B cell (primary cell): ENCODE measurements around the gene PNMA8B. TPM values are rescaled to one million over a fixed set of nuclear protein-coding genes. Genes with fewer than 3 reads are reported as not detected.

ENCODE experiments used
- ATAC-seq: fragments of 200-7000 bp; cut with Tn5 transposase; one replicate; pipeline ENCODE4 v1.10.0; 2021; ENCODE audit warnings: low read depth, mild to moderate bottlenecking, moderate number of reproducible peaks, moderate library complexity
- CTCF ChIA-PET: fragments of 350-600 bp; sonication (Branson Sonifier 250); formaldehyde crosslinking; loops from one replicate; lab custom pipeline; 2021; ENCODE audit warnings: antibody characterized with exemption, inconsistent platforms; lab: Charles Lee
- POLR2A ChIA-PET: fragments of 350-600 bp; sonication (Branson Sonifier 250); formaldehyde crosslinking; loops from one replicate; lab custom pipeline; 2021; ENCODE audit warnings: antibody characterized with exemption; lab: Charles Lee
- DNase-seq: peaks from one replicate; pipeline ENCODE4 v3.0.0; 2013
- H2AFZ ChIP-seq: 2 replicates; pipeline ENCODE4 v1.6.1; 2012; ENCODE audit warnings: mild to moderate bottlenecking, low read depth, low read length; ENCODE audit not compliant: insufficient read depth, poor library complexity, severe bottlenecking
- H3K27ac ChIP-seq, 2 donors: 1 replicate in 1 of 2; 2 replicates in 1 of 2; pipeline ENCODE4 v1.5.1; 2012 to 2013; ENCODE audit warnings: low read length in 2 of 2, mild to moderate bottlenecking in 2 of 2, moderate library complexity in 1 of 2
- H3K27me3 ChIP-seq, 4 experiments: fragments of 200-600 bp in 1 of 4; sonication (generic) in 1 of 4; replicated peaks in 1 of 4; 1 replicate in 2 of 4; 2 replicates in 2 of 4; pipeline versions ENCODE4 v1.6.1 to v1.7.0; 2013 to 2016; ENCODE audit warnings: low read length in 3 of 4, mild to moderate bottlenecking in 2 of 4, mixed read lengths in 1 of 4, moderate library complexity in 1 of 4; ENCODE audit not compliant: insufficient read depth in 4 of 4, control insufficient read depth in 3 of 4; ENCODE audit errors: control extremely low read depth in 1 of 4
- H3K36me3 ChIP-seq, 2 experiments: replicated peaks in 1 of 2; 1 replicate in 1 of 2; 2 replicates in 1 of 2; pipeline versions ENCODE4 v1.6.1 to v1.7.1; 2013; ENCODE audit warnings: low read length in 1 of 2; ENCODE audit not compliant: insufficient read depth in 2 of 2, control insufficient read depth in 1 of 2; ENCODE audit errors: control extremely low read depth in 1 of 2, extremely low read depth in 1 of 2
- H3K4me1 ChIP-seq, 2 donors: fragments of 200-600 bp in 1 of 2; sonication (generic) in 1 of 2; 1 replicate in 1 of 2; 2 replicates in 1 of 2; pipeline versions ENCODE4 v1.5.1 to v1.6.1; 2013 to 2017; ENCODE audit warnings: low read length in 2 of 2; ENCODE audit not compliant: control insufficient read depth in 2 of 2, insufficient read depth in 2 of 2
- H3K4me2 ChIP-seq: replicated peaks from 2 replicates; pipeline ENCODE3; 2012; ENCODE audit warnings: mild to moderate bottlenecking, low read depth, low read length; ENCODE audit not compliant: poor library complexity, severe bottlenecking
- H3K4me3 ChIP-seq, 5 experiments: fragments of 200-600 bp in 1 of 5; sonication (generic) in 1 of 5; 1 replicate in 3 of 5; 2 replicates in 2 of 5; pipeline versions ENCODE4 v1.5.1 to v1.7.0; 2011 to 2016; ENCODE audit warnings: low read length in 4 of 5, mild to moderate bottlenecking in 4 of 5, low read depth in 2 of 5, control low read depth in 1 of 5, moderate library complexity in 1 of 5; ENCODE audit not compliant: insufficient read depth in 1 of 5; ENCODE audit errors: control extremely low read depth in 1 of 5, extremely low read depth in 1 of 5
- H3K79me2 ChIP-seq: fragments of 200-600 bp; sonication (generic); one replicate; pipeline ENCODE4 v1.6.0; 2016; ENCODE audit warnings: low read length; ENCODE audit not compliant: control insufficient read depth, insufficient read depth
- H3K9ac ChIP-seq: fragments of 200-600 bp; sonication (generic); 2 replicates; pipeline ENCODE4 v1.6.1; 2017; ENCODE audit warnings: mild to moderate bottlenecking, low read length, moderate library complexity
- H3K9me3 ChIP-seq, 3 donors: one replicate each; pipeline versions ENCODE4 v1.6.1 to v1.7.1; 2013; ENCODE audit warnings: low read length in 2 of 3; ENCODE audit not compliant: control insufficient read depth in 2 of 3, insufficient read depth in 1 of 3; ENCODE audit errors: control extremely low read depth in 1 of 3
- H4K20me1 ChIP-seq: 2 replicates; pipeline ENCODE4 v1.6.0; 2012; ENCODE audit warnings: mild to moderate bottlenecking, low read length; ENCODE audit not compliant: insufficient read depth, control insufficient read depth, poor library complexity, severe bottlenecking
- H3K27ac Mint-ChIP-seq: one replicate; pipeline ENCODE4 v1.8.0; 2021; ENCODE audit warnings: mixed read lengths
- H3K27me3 Mint-ChIP-seq: one replicate; pipeline ENCODE4 v1.8.0; 2021; ENCODE audit warnings: mixed read lengths
- H3K4me1 Mint-ChIP-seq: one replicate; pipeline ENCODE4 v1.8.0; 2021; ENCODE audit warnings: mixed read lengths
- H3K4me3 Mint-ChIP-seq: one replicate; pipeline ENCODE4 v1.8.0; 2021; ENCODE audit warnings: mixed read lengths
- H3K9me3 Mint-ChIP-seq: one replicate; pipeline ENCODE4 v1.8.0; 2022; ENCODE audit warnings: mixed read lengths; ENCODE audit not compliant: insufficient read depth
- EZH2 ChIP-seq: IDR thresholded peaks from 2 replicates; pipeline ENCODE4 v1.6.1; 2012; ENCODE audit warnings: borderline replicate concordance, low read depth, mild to moderate bottlenecking, moderate library complexity, low read length; ENCODE audit not compliant: insufficient read depth, poor library complexity, severe bottlenecking
- WGBS: methylation state at CpG from one replicate; pipeline ENCODE4 v1.1.5; 2013; ENCODE audit warnings: missing lambda C conversion rate; ENCODE audit not compliant: insufficient coverage; 5-methylcytosine and 5-hydroxymethylcytosine counted together
- intact Hi-C: fragments of 100-400 bp; cut with micrococcal nuclease; formaldehyde crosslinking; loops from one replicate; pipeline ENCODE4 v1.10.0; 2022
- polyA plus RNA-seq: library from polyadenylated mRNA; depleted of rRNA; stranded (reverse); fragments of >200 nt; gene quantifications from 2 replicates; pipeline ENCODE4 v1.2.3, GENCODE V29; 2012
- total RNA-seq, 2 donors: library from RNA; stranded (reverse); fragments of 120-200 nt in 1 of 2; gene quantifications; 1 replicate in 1 of 2; 2 replicates in 1 of 2; pipeline versions ENCODE4 v1.2.3 to v1.2.4, GENCODE V29; 2013 to 2022
- TF ChIP-seq, protein P1 (sequence below): fragments of 200-600 bp; IDR thresholded peaks from one replicate; pipeline ENCODE4 v1.8.0; 2022; ENCODE audit warnings: antibody characterized with exemption, mild to moderate bottlenecking

The PNMA8B gene
- total and polyA plus RNA-seq, 2 donors (not counting 1 experiment from before 2014, with no cell fraction given), result 0.10 to 0.32 TPM

DNA sequence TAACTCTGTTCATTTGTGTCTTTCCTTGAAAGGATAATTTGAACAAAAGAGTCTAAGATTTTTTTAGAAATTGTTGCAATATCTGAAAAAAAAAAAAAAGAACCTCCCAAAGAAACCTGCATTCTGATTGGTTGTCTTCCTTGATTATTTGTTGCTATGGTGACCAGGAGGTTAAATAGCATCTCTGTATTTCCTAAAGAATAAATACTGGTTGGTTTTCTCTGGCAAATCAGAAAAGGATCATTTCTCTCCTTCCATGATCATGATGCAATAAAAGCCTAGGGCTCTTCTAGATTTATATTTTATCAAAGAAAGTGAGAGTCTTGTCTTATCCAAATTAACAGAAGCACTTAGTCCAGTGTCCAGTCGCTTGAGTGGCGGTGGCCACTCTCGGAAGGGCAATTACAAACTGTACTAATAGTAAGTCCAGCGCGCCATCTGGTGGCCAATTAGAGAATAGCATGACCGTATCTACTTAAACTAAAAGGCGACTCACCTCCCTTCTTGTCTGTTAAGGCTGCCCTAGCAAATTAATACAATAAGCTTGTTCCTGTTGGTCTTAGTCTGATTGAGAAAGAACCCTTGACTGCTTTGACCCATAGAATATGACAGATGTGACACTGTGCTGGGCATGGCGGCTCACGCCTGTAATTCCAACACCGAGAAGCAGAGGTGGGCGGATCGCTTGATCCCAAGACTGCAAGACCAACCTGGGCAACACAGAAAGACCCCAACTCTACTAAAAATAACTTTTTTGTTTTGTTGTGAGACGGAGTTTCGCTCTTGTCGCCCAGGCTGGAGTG lies 47.0 kb upstream of the PNMA8B start:
- DNase-seq, result peak; percentile 82
- no peak overlapping the region for H3K27ac ChIP-seq
- peak overlapping the region; percentile 11 for H3K4me2 ChIP-seq
- no peak overlapping the region for H2AFZ ChIP-seq
- no peaks in the 10 kb centered on the region for H3K79me2 ChIP-seq
- H3K4me3 Mint-ChIP-seq, result no peak overlapping the region
- peak; percentile 39 for ATAC-seq
- H3K27me3 Mint-ChIP-seq, result peaks cover 3% of the 10 kb centered on the region
- no peak overlapping the region for H3K9ac ChIP-seq
- 25% methylated on average over 6 of the region's 15 CpGs for WGBS
- ChIA-PET POLR2A (interaction anchor here (0.7 kb wide), 1 partner anchor 86 kb away, joined by 4 read pairs; no protein-coding TSS in a partner anchor), CTCF (interaction anchor here (0.6 to 10.1 kb wide), 19 partner anchors 11 to 298 kb away, joined by 3 to 130 read pairs (median 4); no protein-coding TSS in a partner anchor)
- peaks cover 4% of the 10 kb centered on the region for H3K4me1 Mint-ChIP-seq
- H3K9me3 Mint-ChIP-seq, result no peaks in the 10 kb centered on the region
- no peak overlapping the region for H3K27ac Mint-ChIP-seq
- peaks cover 0 to 8% (median 0%) of the 10 kb centered on the region in 3 donors for H3K9me3 ChIP-seq
- intact Hi-C loops, result loop anchor here (1.0 kb wide), 1 partner anchor 13 kb away; no protein-coding TSS in a partner anchor
- no peaks in the 10 kb centered on the region for H3K36me3 ChIP-seq
- H3K4me3 ChIP-seq, result no peak overlapping the region
- TF ChIP-seq, protein P1, sequence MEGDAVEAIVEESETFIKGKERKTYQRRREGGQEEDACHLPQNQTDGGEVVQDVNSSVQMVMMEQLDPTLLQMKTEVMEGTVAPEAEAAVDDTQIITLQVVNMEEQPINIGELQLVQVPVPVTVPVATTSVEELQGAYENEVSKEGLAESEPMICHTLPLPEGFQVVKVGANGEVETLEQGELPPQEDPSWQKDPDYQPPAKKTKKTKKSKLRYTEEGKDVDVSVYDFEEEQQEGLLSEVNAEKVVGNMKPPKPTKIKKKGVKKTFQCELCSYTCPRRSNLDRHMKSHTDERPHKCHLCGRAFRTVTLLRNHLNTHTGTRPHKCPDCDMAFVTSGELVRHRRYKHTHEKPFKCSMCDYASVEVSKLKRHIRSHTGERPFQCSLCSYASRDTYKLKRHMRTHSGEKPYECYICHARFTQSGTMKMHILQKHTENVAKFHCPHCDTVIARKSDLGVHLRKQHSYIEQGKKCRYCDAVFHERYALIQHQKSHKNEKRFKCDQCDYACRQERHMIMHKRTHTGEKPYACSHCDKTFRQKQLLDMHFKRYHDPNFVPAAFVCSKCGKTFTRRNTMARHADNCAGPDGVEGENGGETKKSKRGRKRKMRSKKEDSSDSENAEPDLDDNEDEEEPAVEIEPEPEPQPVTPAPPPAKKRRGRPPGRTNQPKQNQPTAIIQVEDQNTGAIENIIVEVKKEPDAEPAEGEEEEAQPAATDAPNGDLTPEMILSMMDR, result peak; percentile 98
- TF ChIP-seq EZH2, result no peak
- H3K4me1 ChIP-seq, result peaks cover 0 to 4% of the 10 kb centered on the region in 2 donors
- H3K27me3 ChIP-seq, result peaks cover 0 to 4% (median 0%) of the 10 kb centered on the region in 4 experiments
- H4K20me1 ChIP-seq, result no peaks in the 10 kb centered on the region
